Pancreas (tissue), 10 donors: ENCODE results near the gene LINGO1. TPM values are rescaled to one million over a fixed set of nuclear protein-coding genes. Genes with fewer than 3 reads are reported as not detected.

Experiments
- ATAC-seq, 4 donors: fragments of 200-7000 bp; cut with Tn5 transposase; one replicate each; pipeline versions ENCODE4 v1.8.0 to v1.9.1; 2020; ENCODE audit warnings: mild to moderate bottlenecking in 4 of 4, moderate library complexity in 4 of 4
- DNase-seq, 6 donors: peaks; one replicate each; pipeline ENCODE4 v3.0.0-alpha.2; 2020
- FAIRE-seq: peaks from 2 replicates; lab custom pipeline; 2012; peaks lifted over from hg19 to GRCh38; lab: Jason Lieb, UNC
- H3K27ac ChIP-seq, 4 donors: fragments of 200-600 bp; sonication (generic); 1 replicate in 3 of 4; 2 replicates in 1 of 4; pipeline versions ENCODE4 v1.5.0 to v1.8.0; 2020
- H3K27me3 ChIP-seq, 4 donors: fragments of 200-600 bp; one replicate each; pipeline ENCODE4 v1.8.0; 2021
- H3K36me3 ChIP-seq, 3 donors: fragments of 200-600 bp; sonication (generic) in 1 of 3; one replicate each; pipeline versions ENCODE4 v1.5.0 to v1.8.0; 2020 to 2021
- H3K4me1 ChIP-seq, 3 donors: fragments of 200-600 bp; one replicate each; pipeline ENCODE4 v1.8.0; 2021
- H3K4me3 ChIP-seq, 4 donors: fragments of 200-600 bp; sonication (generic) in 2 of 4; one replicate each; pipeline versions ENCODE4 v1.5.0 to v1.8.0; 2020 to 2021
- H3K9me3 ChIP-seq, 4 donors: fragments of 200-600 bp; one replicate each; pipeline ENCODE4 v1.8.0; 2021
- WGBS, 2 donors: extraction: QIAGEN DNeasy Blood & Tissue Kit; methylation state at CpG; one replicate each; pipeline ENCODE4 v1.1.7; 2013; 5-methylcytosine and 5-hydroxymethylcytosine counted together
- intact Hi-C, 3 donors: fragments of 100-400 bp; cut with DNase I; formaldehyde crosslinking; loops; one replicate each; pipeline versions ENCODE4 v1.11.1 to v1.14.2; 2022
- polyA plus RNA-seq, 2 donors: library from polyadenylated mRNA; stranded (reverse); fragments of 200-250 nt; gene quantifications; one replicate each; pipeline ENCODE4 v1.2.3, GENCODE V29; 2013
- total RNA-seq, 6 donors: library from RNA; stranded (reverse); fragmentation: NEBNext Ultra II Directional in 4 of 6; extraction: Animal tissue kit (Norgen Biotek cat#: 25700) in 4 of 6; gene quantifications; one replicate each; pipeline versions ENCODE4 v1.2.1 to v1.2.4, GENCODE V29; 2021 to 2023
- TF ChIP-seq, protein P1 (sequence below), 4 donors: fragments of 200-600 bp; sonication (generic) in 3 of 4; IDR thresholded peaks; one replicate each; pipeline versions ENCODE4 v1.5.0 to v1.8.0; 2021; ENCODE audit warnings: antibody characterized with exemption in 4 of 4
- donor health status: healthy with polysubstance abuse.
- donor health status: DM: no; HTN: no; CAD: no; lungs with moderate emphysema.
- donor health status: DM: no; HTN: no; CAD: no.
- donor health status: control.
- donor health status: control.
- donor health status: Bipolar disorder and iron deficiency.
- donor health status: DM: yes; HTN: yes; CAD: no.
- donor health status: DM: no; HTN: no; CAD: no.
- donor health status: DM: no; HTN: no; CAD: no.
- donor health status: DM: yes; HTN: yes; CAD: no.

The LINGO1 gene
- total and polyA plus RNA-seq, 8 donors: 0.80 to 3.0 (median 1.7) TPM

DNA sequence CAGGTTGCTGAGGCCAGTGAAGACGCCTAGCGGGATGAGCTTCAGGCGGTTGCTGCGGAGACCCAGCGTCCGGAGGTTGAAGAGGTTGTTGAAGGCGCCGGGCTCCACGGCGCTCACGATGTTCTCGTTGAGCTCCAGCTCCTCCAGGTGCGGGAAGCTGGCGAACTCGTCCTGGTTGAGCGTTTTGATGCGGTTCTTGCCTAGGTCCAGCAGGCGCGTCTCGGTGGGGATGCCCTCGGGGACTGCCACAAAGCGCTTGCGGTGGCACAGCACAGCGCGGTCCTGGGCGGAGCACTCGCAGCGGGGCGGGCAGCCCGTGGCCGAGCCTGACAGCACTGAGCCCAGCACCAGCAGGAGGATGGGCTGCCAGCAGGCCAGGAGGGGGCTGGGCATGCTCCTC, 17.2 kb downstream of the LINGO1 start:
- Histone ChIP-seq H3K9me3 (no peaks in the 10 kb centered on the region), H3K4me3 (no peak overlapping the region), H3K27ac (no peak overlapping the region), H3K36me3 (no peaks in the 10 kb centered on the region), H3K4me1 (no peaks in the 10 kb centered on the region), H3K27me3 (no peaks in the 10 kb centered on the region)
- TF ChIP-seq, protein P1, sequence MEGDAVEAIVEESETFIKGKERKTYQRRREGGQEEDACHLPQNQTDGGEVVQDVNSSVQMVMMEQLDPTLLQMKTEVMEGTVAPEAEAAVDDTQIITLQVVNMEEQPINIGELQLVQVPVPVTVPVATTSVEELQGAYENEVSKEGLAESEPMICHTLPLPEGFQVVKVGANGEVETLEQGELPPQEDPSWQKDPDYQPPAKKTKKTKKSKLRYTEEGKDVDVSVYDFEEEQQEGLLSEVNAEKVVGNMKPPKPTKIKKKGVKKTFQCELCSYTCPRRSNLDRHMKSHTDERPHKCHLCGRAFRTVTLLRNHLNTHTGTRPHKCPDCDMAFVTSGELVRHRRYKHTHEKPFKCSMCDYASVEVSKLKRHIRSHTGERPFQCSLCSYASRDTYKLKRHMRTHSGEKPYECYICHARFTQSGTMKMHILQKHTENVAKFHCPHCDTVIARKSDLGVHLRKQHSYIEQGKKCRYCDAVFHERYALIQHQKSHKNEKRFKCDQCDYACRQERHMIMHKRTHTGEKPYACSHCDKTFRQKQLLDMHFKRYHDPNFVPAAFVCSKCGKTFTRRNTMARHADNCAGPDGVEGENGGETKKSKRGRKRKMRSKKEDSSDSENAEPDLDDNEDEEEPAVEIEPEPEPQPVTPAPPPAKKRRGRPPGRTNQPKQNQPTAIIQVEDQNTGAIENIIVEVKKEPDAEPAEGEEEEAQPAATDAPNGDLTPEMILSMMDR (IDR thresholded peaks at IDR 0.05): no peak
- DNase-seq (no peak), FAIRE-seq (no peak), ATAC-seq (no peak)
- whole genome bisulfite sequencing, 2 donors: 95 to 96% methylated on average over 31 of the region's 31 CpGs
- intact Hi-C loops: no loop called here

DNA sequence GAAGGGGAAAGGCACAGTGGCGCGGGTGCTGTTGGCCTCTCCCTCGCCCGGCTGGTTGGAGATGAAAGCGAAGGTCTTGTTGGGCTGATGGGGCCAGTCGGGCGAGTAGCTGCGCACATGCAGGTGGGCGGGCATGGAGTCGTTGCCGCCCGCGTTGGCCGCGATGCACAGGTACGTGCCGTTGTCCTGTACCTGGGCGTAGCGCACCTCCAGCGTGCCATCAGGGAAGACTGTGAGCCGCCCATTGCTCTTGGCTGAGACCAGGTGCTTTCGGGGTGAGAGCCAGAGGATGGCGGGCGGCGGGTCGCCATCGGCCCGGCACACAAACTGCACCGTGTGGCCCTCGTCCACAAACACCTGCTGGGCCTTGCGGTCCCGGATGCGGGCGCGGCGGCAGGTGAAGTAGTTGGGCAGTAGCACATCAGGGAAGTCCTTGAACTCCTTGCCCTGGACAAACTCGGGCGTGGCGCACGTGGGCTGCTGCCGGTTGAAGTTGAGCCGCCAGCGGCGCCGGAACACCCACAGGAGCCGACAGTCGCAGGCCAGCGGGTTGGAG, 18.4 kb downstream of the LINGO1 start:
- Histone ChIP-seq H3K27ac (no peak overlapping the region), H3K4me3 (no peak overlapping the region), H3K9me3 (no peaks in the 10 kb centered on the region), H3K4me1 (no peaks in the 10 kb centered on the region), H3K36me3 (no peaks in the 10 kb centered on the region), H3K27me3 (no peaks in the 10 kb centered on the region)
- intact Hi-C loops: no loop called here
- FAIRE-seq: no peak
- ATAC-seq: no peak
- DNase-seq: no peak
- WGBS, 2 donors: 96 to 98% methylated on average over 48 of the region's 48 CpGs
- TF ChIP-seq, protein P1 (IDR thresholded peaks at IDR 0.05): no peak

DNA sequence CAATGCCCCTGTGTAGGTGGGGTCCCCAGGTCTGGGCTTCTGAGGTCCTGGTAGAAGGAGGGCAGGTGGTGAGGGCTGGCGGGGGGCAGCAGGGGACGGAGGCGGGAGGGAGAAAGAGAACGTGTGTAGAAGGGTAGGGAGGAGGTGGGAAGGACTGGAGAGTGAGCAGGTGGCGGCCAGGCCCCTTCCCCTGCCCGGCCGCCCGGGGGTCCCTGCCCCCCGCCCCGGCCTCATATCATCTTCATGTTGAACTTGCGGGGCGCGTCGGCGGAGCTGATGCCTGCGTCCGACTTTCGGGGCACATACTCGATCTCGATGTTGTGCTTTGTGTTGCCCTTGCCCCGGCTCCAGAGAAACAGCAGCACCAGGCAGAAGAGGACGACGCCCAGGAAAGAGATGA, 18.9 kb downstream of the LINGO1 start:
- 91 to 92% methylated on average over 22 to 23 of the region's 23 CpGs for WGBS, 2 donors
- intact Hi-C loops: no loop called here
- TF ChIP-seq, protein P1 (IDR thresholded peaks at IDR 0.05): no peak
- ATAC-seq: no peak
- H3K27me3 ChIP-seq: no peaks in the 10 kb centered on the region
- H3K36me3 ChIP-seq: no peaks in the 10 kb centered on the region
- H3K9me3 ChIP-seq: no peaks in the 10 kb centered on the region
- DNase-seq: no peak
- H3K4me3 ChIP-seq: no peak overlapping the region
- no peak overlapping the region for H3K27ac ChIP-seq
- H3K4me1 ChIP-seq: no peaks in the 10 kb centered on the region
- FAIRE-seq: no peak

DNA sequence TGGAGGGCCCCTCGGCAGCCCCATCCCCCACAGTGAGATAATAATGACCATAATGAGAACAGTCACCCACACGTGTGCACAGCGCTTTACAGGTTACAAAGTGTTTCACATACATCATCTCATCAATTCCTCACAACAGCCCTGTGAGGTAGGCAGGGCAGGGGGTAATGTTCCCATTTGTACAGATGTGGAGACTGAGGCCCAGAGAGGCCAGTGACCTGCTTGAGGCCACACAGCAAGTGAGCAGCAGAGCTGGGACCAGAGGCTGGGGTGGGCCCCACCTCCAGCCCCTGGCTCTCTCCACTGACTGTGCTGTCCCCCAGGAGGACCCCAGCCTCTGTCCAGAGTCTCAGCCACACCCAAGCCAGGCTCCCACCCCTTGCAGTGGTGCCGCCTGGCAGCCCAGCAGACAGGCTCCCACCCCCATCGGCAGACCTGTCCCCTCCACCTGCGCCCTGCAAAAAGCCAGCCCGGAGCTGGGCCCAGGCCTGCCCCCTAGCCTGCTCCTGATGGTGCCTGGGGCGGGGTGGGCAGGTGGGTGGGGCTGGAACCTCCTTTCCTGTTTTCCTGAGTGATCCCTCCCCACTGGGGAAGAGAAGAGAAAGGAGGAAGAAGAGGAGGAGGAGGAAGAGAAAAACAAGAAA, 19.6 kb downstream of the LINGO1 start:
- intact Hi-C loops: no loop called here
- Histone ChIP-seq H3K4me3 (no peak overlapping the region), H3K9me3 (no peaks in the 10 kb centered on the region), H3K36me3 (no peaks in the 10 kb centered on the region), H3K4me1 (no peaks in the 10 kb centered on the region), H3K27ac (no peak overlapping the region), H3K27me3 (no peaks in the 10 kb centered on the region)
- FAIRE-seq: no peak
- TF ChIP-seq, protein P1 (IDR thresholded peaks at IDR 0.05): no peak
- DNase-seq: no peak
- no peak for ATAC-seq
- 79 to 82% methylated on average over 8 of the region's 8 CpGs for WGBS, 2 donors

DNA sequence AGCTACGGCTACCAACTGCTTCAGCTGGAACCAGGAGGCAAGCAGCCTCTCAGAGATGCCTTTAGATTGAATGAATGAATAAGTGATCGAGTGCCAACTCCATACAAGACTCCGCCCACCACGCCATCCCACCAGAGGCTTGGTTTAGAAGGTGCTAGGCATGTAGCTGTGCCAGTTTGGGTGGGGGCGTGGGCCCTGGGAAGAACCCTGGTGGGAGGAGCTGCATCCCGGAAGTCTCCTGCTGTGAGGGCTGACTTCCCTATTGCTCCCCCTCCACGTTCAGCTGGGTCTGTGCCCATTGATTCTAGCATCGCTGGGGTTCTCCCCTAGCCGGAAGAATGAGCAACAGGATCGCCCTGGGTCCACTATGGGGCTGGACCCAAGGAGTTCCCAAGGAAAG, 20.9 kb downstream of the LINGO1 start:
- intact Hi-C loops: no loop called here
- Histone ChIP-seq H3K4me3 (no peak overlapping the region), H3K4me1 (no peaks in the 10 kb centered on the region), H3K27ac (no peak overlapping the region), H3K9me3 (no peaks in the 10 kb centered on the region), H3K36me3 (no peaks in the 10 kb centered on the region), H3K27me3 (no peaks in the 10 kb centered on the region)
- TF ChIP-seq, protein P1 (IDR thresholded peaks at IDR 0.05): no peak
- DNase-seq (peak in 2 of 6 donors; percentile 25 to 27), ATAC-seq (peak; percentile 26 to 59 (median 40)), FAIRE-seq (no peak)
- WGBS, 2 donors: 62 to 68% methylated on average over 10 of the region's 10 CpGs
